ENCODE measurements around the gene KCNJ6. TPM values are rescaled to one million over a fixed set of nuclear protein-coding genes. Genes with fewer than 3 reads are reported as not detected.

Gene KCNJ6
- total and polyA plus RNA-seq, 8 donors, result under 0.01 to 1.3 (median 0.29) TPM; not detected in 3

GRCh38 chr21:37571442-37571841 lies 344.8 kb downstream of the KCNJ6 start:
- Histone ChIP-seq H3K9me3 (no peaks in the 10 kb centered on the region), H3K27ac (no peak overlapping the region), H3K27me3 (no peaks in the 10 kb centered on the region), H3K4me3 (no peak overlapping the region), H3K36me3 (no peaks in the 10 kb centered on the region), H3K4me1 (no peaks in the 10 kb centered on the region)
- TF ChIP-seq POLR2A (IDR thresholded peaks at IDR 0.05) (no peak), CTCF (IDR thresholded peaks at IDR 0.05) (no peak), EP300 (IDR thresholded peaks at IDR 0.05) (no peak), POLR2AphosphoS5 (IDR thresholded peaks at IDR 0.05) (no peak)
- 70 to 78% (median 71%) methylated on average over 6 of the region's 6 CpGs for WGBS, 5 donors
- intact Hi-C loops (cut with DNase I; ENCODE audit: low total_unique reads), result no loop called here
- no peak for DNase-seq

- no peaks in the 10 kb centered on the region for H3K27me3 ChIP-seq
- TF ChIP-seq CTCF (IDR thresholded peaks at IDR 0.05) (no peak), EP300 (IDR thresholded peaks at IDR 0.05) (no peak), POLR2AphosphoS5 (IDR thresholded peaks at IDR 0.05) (no peak), POLR2A (IDR thresholded peaks at IDR 0.05) (no peak)
- H3K4me1 ChIP-seq, result peaks cover 0 to 22% (median 19%) of the 10 kb centered on the region in 4 donors
- intact Hi-C loops (cut with DNase I; ENCODE audit: low total_unique reads), result no loop called here
- no peak overlapping the region for H3K27ac ChIP-seq
- WGBS, 5 donors, result 61 to 72% (median 67%) methylated on average over 5 of the region's 5 CpGs
- H3K4me3 ChIP-seq, result no peak overlapping the region
- no peak for DNase-seq
- no peaks in the 10 kb centered on the region for H3K36me3 ChIP-seq
- H3K9me3 ChIP-seq, result no peaks in the 10 kb centered on the region
These were observed 347.3 kb downstream of the KCNJ6 start for GRCh38 chr21:37568916-37569315.

- no peak for TF ChIP-seq EP300 (IDR thresholded peaks at IDR 0.05)
- TF ChIP-seq POLR2AphosphoS5 (IDR thresholded peaks at IDR 0.05), result no peak
- TF ChIP-seq CTCF (IDR thresholded peaks at IDR 0.05), result no peak
- TF ChIP-seq POLR2A (IDR thresholded peaks at IDR 0.05), result no peak
These were observed 347.8 kb downstream of the KCNJ6 start for GRCh38 chr21:37568415-37568814.

GRCh38 chr21:37566790-37567615 lies 349.3 kb downstream of the KCNJ6 start:
- Histone ChIP-seq H3K9me3 (no peaks in the 10 kb centered on the region), H3K27me3 (no peaks in the 10 kb centered on the region), H3K36me3 (no peaks in the 10 kb centered on the region), H3K4me1 (peaks cover 7 to 30% (median 29%) of the 10 kb centered on the region in 4 donors), H3K27ac (no peak overlapping the region), H3K4me3 (no peak overlapping the region)
- DNase-seq, result no peak
- TF ChIP-seq POLR2AphosphoS5 (IDR thresholded peaks at IDR 0.05) (no peak), CTCF (IDR thresholded peaks at IDR 0.05) (no peak), POLR2A (IDR thresholded peaks at IDR 0.05) (no peak), EP300 (IDR thresholded peaks at IDR 0.05) (no peak)
- intact Hi-C loops (cut with DNase I; ENCODE audit: low total_unique reads), result no loop called here
- 82 to 85% (median 84%) methylated on average over 14 of the region's 14 CpGs for WGBS, 5 donors

More at GRCh38 chr21:37568415-37568814, 347.8 kb downstream of the KCNJ6 start:
- no peak for DNase-seq
- Histone ChIP-seq H3K4me3 (no peak overlapping the region), H3K27ac (no peak overlapping the region), H3K9me3 (no peaks in the 10 kb centered on the region), H3K36me3 (no peaks in the 10 kb centered on the region), H3K4me1 (peaks cover 0 to 22% (median 21%) of the 10 kb centered on the region in 4 donors), H3K27me3 (no peaks in the 10 kb centered on the region)
- WGBS, 5 donors, result 75 to 85% (median 82%) methylated on average over 6 of the region's 6 CpGs
- intact Hi-C loops (cut with DNase I; ENCODE audit: low total_unique reads), result no loop called here
